ENCODE data around the gene ADGRG1.

GRCh38 chr16:57692636-57693035 lies 64.2 kb downstream of the ADGRG1 start:
- TF ChIP-seq POLR2A (IDR thresholded peaks at IDR 0.05) (no peak), POLR2AphosphoS5 (IDR thresholded peaks at IDR 0.05) (no peak)
- TF ChIP-seq, protein P1, sequence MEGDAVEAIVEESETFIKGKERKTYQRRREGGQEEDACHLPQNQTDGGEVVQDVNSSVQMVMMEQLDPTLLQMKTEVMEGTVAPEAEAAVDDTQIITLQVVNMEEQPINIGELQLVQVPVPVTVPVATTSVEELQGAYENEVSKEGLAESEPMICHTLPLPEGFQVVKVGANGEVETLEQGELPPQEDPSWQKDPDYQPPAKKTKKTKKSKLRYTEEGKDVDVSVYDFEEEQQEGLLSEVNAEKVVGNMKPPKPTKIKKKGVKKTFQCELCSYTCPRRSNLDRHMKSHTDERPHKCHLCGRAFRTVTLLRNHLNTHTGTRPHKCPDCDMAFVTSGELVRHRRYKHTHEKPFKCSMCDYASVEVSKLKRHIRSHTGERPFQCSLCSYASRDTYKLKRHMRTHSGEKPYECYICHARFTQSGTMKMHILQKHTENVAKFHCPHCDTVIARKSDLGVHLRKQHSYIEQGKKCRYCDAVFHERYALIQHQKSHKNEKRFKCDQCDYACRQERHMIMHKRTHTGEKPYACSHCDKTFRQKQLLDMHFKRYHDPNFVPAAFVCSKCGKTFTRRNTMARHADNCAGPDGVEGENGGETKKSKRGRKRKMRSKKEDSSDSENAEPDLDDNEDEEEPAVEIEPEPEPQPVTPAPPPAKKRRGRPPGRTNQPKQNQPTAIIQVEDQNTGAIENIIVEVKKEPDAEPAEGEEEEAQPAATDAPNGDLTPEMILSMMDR (IDR thresholded peaks at IDR 0.05), result no peak
